Stimulated activated CD4-positive, alpha-beta T cell treated with anti-CD3 and anti-CD28 coated beads, Interleukin-4, amount 100 ng/mL, for 48 hours (primary cell): ENCODE measurements around the gene ARVCF.

Experiments used
- DNase-seq, 2 donors: peaks; one replicate each; pipeline ENCODE4 v3.0.0-alpha.2; 2020; ENCODE audit warnings: low read depth in 2 of 2

ARVCF gene

GRCh38 chr22:19998991-19999820, 17.4 kb downstream of the ARVCF start:
- DNase-seq = no peak

- DNase-seq = no peak
Measured at GRCh38 chr22:19998232-19998951, 18.2 kb downstream of the ARVCF start.

GRCh38 chr22:19997561-19998231, 18.9 kb downstream of the ARVCF start:
- no peak for DNase-seq

- DNase-seq = no peak
Measured at GRCh38 chr22:19996694-19997384, 19.8 kb downstream of the ARVCF start.

- DNase-seq = no peak
Measured at GRCh38 chr22:19995611-19996339, 20.8 kb downstream of the ARVCF start.

- DNase-seq = no peak
Measured at GRCh38 chr22:19994851-19995610, 21.6 kb downstream of the ARVCF start.

GRCh38 chr22:19993926-19994325, 22.7 kb downstream of the ARVCF start:
- no peak for DNase-seq

GRCh38 chr22:19992921-19993355, 23.7 kb downstream of the ARVCF start:
- DNase-seq = no peak

GRCh38 chr22:19992481-19992911, 24.1 kb downstream of the ARVCF start:
- no peak for DNase-seq

GRCh38 chr22:19991645-19992451, 24.8 kb downstream of the ARVCF start:
- DNase-seq = no peak

GRCh38 chr22:19991395-19991644, 25.3 kb downstream of the ARVCF start:
- DNase-seq = no peak

- no peak for DNase-seq
Measured at GRCh38 chr22:19990609-19991394, 25.8 kb downstream of the ARVCF start.

- no peak for DNase-seq
Measured at GRCh38 chr22:19990188-19990587, 26.4 kb downstream of the ARVCF start.

GRCh38 chr22:19989725-19990067, 26.9 kb downstream of the ARVCF start:
- DNase-seq = no peak

GRCh38 chr22:19988965-19989724, 27.5 kb downstream of the ARVCF start:
- no peak for DNase-seq

- no peak for DNase-seq
Measured at GRCh38 chr22:19988331-19988808, 28.3 kb downstream of the ARVCF start.

- DNase-seq = no peak
Measured at GRCh38 chr22:19987394-19988306, 29.0 kb downstream of the ARVCF start.
